ENCODE data around the gene COL6A1. TPM values are rescaled to one million over a fixed set of nuclear protein-coding genes. Genes with fewer than 3 reads are reported as not detected.
A peak's percentile ranks its signal among the peaks of the same experiment; 100 is the strongest.

Gene COL6A1
- total RNA-seq, 1 donor from 2014 or later, result 65.5 TPM

DNA sequence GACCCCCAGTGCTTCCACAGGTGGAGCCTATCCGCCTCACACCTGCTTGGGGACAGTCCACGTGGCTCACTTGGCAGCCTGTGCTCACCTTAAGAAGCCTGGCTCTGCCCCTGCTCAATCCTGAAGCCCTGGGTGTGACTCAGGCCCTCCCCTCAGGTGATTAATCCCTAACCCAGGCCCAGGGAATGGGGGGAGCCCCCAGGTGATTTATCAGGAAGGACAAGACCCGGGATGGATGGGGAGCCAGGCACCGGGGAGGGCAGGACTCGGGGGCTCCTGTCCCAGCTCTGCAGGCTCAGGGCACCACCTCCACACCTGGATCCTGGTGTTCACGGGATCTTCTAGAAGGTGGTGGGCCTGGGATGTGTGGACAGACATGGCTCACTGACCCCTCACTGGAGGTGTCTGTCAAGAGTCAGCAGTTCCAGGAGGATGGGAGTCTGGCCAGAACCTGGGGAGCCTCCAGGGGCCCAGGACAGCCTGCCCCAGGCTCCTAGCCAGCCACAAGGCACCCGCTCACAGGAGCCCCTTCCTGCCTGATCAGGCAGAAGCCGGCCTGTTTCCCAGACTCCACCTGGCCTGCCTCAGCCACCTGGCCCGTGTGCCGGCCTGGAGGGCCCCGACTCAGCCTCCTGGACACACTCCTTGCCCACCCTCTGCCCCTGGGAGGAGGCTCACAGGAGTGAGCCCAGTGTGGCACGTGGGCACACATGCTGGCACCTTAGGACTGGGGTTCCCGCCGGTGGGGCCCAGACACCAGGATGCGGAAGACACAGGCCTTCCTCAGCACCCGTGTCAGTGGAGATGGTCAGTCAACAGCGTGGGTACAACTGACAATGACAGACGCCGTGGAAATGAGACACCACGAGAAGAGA is 38.6 kb upstream of the COL6A1 start:
- TF ChIP-seq, protein P1, sequence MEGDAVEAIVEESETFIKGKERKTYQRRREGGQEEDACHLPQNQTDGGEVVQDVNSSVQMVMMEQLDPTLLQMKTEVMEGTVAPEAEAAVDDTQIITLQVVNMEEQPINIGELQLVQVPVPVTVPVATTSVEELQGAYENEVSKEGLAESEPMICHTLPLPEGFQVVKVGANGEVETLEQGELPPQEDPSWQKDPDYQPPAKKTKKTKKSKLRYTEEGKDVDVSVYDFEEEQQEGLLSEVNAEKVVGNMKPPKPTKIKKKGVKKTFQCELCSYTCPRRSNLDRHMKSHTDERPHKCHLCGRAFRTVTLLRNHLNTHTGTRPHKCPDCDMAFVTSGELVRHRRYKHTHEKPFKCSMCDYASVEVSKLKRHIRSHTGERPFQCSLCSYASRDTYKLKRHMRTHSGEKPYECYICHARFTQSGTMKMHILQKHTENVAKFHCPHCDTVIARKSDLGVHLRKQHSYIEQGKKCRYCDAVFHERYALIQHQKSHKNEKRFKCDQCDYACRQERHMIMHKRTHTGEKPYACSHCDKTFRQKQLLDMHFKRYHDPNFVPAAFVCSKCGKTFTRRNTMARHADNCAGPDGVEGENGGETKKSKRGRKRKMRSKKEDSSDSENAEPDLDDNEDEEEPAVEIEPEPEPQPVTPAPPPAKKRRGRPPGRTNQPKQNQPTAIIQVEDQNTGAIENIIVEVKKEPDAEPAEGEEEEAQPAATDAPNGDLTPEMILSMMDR (IDR thresholded peaks at IDR 0.05; ENCODE audit: unreplicated experiment), result no peak
- Mint-ChIP-seq H3K9me3 (ENCODE audit: unreplicated experiment) (peaks cover 4% of the 10 kb centered on the region), H3K4me1 (ENCODE audit: unreplicated experiment) (no peaks in the 10 kb centered on the region), H3K36me3 (ENCODE audit: low read depth, unreplicated experiment) (peaks cover 8% of the 10 kb centered on the region), H3K27ac (ENCODE audit: unreplicated experiment) (no peak overlapping the region), H3K4me3 (ENCODE audit: unreplicated experiment) (peak overlapping the region; percentile 73), H3K27me3 (ENCODE audit: unreplicated experiment) (peaks cover 5% of the 10 kb centered on the region)
- DNase-seq (ENCODE audit: low spot score), result no peak

DNA sequence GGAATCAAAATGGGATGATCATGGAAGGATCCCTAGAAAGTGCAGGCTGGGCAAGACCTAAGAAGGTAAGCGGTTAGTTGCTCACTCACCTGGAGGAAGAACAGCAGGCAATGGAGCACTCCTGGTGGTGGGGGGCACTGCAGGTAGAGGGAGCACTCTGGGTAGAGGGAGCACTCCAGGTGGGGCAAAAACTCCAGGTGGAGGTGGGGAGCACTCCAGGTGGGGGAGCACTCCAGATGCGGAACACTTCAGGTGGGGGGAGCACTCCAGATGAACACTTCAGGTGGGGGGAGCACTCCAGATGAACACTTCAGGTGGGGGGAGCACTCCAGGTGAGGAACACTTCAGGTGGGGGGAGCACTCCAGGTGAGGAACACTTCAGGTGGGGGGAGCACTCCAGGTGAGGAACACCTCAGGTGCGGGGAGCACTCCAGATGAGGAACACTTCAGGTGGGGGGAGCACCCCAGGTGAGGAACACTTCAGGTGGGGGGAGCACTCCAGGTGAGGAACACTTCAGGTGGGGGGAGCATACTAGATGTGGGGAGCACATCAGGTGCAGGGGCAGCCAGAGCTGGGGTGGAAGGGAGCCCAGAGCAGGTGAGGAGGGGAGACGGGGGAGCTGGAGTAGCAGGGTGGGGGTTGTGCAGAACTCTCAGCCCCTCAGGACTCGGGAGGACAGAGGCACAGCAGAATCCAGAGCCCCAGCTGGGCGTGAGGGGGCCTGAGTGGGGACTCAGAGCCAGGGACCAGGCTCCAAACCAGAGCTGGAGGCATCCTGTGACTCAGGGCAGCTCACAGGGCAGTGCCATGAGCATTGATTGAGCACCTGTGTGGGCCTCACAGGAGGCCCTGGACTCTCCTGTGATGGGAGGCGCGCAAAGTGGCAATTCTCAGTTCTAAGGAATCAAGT is 37.7 kb upstream of the COL6A1 start:
- no peak for DNase-seq (ENCODE audit: low spot score)
- TF ChIP-seq, protein P1 (IDR thresholded peaks at IDR 0.05; ENCODE audit: unreplicated experiment), result no peak
- Mint-ChIP-seq H3K27ac (ENCODE audit: unreplicated experiment) (no peak overlapping the region), H3K36me3 (ENCODE audit: low read depth, unreplicated experiment) (peaks cover 8% of the 10 kb centered on the region), H3K9me3 (ENCODE audit: unreplicated experiment) (peaks cover 4% of the 10 kb centered on the region), H3K4me3 (ENCODE audit: unreplicated experiment) (no peak overlapping the region), H3K27me3 (ENCODE audit: unreplicated experiment) (peaks cover 10% of the 10 kb centered on the region), H3K4me1 (ENCODE audit: unreplicated experiment) (no peaks in the 10 kb centered on the region)

DNA sequence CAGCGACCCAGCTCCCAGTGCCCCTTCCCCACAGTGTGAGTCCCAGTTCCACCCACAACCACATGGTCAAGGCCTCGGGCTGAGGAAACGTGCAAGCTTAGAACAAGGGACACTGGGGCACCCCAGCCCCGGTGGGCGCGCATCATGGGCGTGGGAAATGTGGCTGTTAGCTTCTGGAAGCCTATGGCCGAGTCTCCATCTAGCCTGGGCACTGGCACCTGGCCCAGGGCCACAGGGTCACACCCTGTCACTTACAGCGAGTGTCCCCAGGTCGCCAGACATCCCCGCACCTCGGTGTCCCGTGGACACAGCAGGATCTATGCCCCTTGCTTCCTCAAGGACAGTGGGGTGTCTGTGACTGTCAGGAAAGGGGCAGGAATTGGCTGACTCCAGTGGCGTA is 37.0 kb upstream of the COL6A1 start:
- TF ChIP-seq, protein P1 (IDR thresholded peaks at IDR 0.05; ENCODE audit: unreplicated experiment), result no peak
- Mint-ChIP-seq H3K4me1 (ENCODE audit: unreplicated experiment) (no peaks in the 10 kb centered on the region), H3K27me3 (ENCODE audit: unreplicated experiment) (peaks cover 10% of the 10 kb centered on the region), H3K9me3 (ENCODE audit: unreplicated experiment) (peaks cover 4% of the 10 kb centered on the region), H3K4me3 (ENCODE audit: unreplicated experiment) (no peak overlapping the region), H3K36me3 (ENCODE audit: low read depth, unreplicated experiment) (peaks cover 8% of the 10 kb centered on the region), H3K27ac (ENCODE audit: unreplicated experiment) (no peak overlapping the region)
- DNase-seq (ENCODE audit: low spot score), result no peak

DNA sequence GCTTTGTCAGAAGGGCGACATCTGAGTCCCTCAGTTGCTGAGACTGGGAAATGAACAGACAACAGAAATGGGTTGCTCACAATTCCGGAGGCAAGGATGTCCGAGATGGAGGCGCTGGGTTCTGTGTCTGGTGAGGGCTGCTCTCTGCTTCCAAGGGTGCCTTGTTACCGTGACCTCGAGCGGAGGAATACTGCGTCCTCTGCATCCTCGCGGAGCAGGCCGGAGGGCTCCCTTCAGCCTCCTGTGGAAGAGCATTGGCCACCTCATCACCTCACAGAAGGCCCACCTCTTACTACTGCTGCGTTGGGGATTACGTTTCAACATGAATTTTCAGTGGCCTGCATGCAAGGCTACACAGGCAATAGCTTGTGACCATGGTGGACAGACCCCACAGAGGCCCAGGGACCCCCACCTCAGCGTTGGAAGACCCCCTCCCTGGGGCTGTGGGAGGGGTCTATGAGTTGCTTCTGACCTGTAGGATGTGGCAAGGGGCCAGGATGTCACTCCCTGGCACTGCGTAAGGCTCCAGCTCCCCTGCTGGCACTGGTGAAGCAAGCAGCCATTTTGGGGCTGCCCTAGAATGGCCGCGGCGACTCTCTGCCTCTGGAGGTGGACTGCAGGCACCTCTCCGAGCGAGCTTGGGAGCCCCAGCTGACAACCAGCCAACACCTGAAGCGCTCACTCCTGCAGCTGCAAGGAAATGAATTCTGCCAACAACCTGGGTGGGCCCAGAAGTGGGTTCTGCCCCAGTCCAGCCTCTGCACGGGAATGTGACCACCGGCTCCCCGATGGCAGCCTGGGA is 36.3 kb upstream of the COL6A1 start:
- Mint-ChIP-seq H3K9me3 (ENCODE audit: unreplicated experiment) (peaks cover 4% of the 10 kb centered on the region), H3K27me3 (ENCODE audit: unreplicated experiment) (peaks cover 10% of the 10 kb centered on the region), H3K36me3 (ENCODE audit: low read depth, unreplicated experiment) (peaks cover 8% of the 10 kb centered on the region), H3K4me1 (ENCODE audit: unreplicated experiment) (no peaks in the 10 kb centered on the region), H3K4me3 (ENCODE audit: unreplicated experiment) (no peak overlapping the region), H3K27ac (ENCODE audit: unreplicated experiment) (no peak overlapping the region)
- DNase-seq (ENCODE audit: low spot score), result no peak
- TF ChIP-seq, protein P1 (IDR thresholded peaks at IDR 0.05; ENCODE audit: unreplicated experiment), result no peak

Data from endothelial cell (in vitro differentiated cells).